ENCODE results near the gene PIWIL4. TPM values are rescaled to one million over a fixed set of nuclear protein-coding genes. Genes with fewer than 3 reads are reported as not detected.
"Not testable (repeated sequence)": the region's sequence is repeated elsewhere in the genome, so short reads cannot be mapped to it uniquely, and the experiment has no call there.

PIWIL4 gene
- total RNA-seq, 1 donor from 2014 or later: 7.7 TPM

- DNase-seq (ENCODE audit: low spot score in 2 of 2): no peak
- FAIRE-seq: no peak
These were observed 16.2 kb downstream of the PIWIL4 start for GRCh38 chr11:94583213-94583865.

GRCh38 chr11:94583866-94584500, 16.8 kb downstream of the PIWIL4 start:
- FAIRE-seq: no peak
- no peak for DNase-seq (ENCODE audit: low spot score in 2 of 2)

DNA sequence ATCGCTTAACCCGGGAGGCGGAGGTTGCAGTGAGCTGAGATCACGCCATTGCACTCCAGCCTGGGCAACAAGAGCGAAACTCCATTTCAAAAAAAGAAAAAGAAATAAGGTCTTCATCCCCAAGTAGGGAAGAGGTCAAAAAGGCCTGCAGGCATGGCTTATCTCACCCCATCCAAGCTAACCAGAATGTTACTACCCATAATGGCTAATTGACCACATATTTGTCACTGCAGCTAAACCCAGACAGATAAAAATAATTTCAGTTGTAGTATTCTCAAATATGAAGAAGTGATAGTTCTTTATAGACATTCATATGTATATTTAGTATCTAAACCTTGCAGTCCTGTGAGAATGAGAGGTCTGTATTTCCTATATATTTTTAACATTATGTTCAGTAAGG, 17.8 kb downstream of the PIWIL4 start:
- FAIRE-seq: no peak
- no peak for DNase-seq (ENCODE audit: low spot score in 2 of 2)

- no peak for DNase-seq (ENCODE audit: low spot score in 2 of 2)
- FAIRE-seq: no peak
These were observed 18.2 kb downstream of the PIWIL4 start for GRCh38 chr11:94585399-94585798.

GRCh38 chr11:94586546-94586945, 19.4 kb downstream of the PIWIL4 start:
- FAIRE-seq (no peak), DNase-seq (ENCODE audit: low spot score in 2 of 2) (no peak)

GRCh38 chr11:94586978-94587377, 19.8 kb downstream of the PIWIL4 start:
- DNase-seq (ENCODE audit: low spot score in 2 of 2) (no peak), FAIRE-seq (no peak)

- DNase-seq (ENCODE audit: low spot score in 2 of 2) (no peak), FAIRE-seq (no peak)
These were observed 21.3 kb downstream of the PIWIL4 start for GRCh38 chr11:94588366-94588942.

DNA sequence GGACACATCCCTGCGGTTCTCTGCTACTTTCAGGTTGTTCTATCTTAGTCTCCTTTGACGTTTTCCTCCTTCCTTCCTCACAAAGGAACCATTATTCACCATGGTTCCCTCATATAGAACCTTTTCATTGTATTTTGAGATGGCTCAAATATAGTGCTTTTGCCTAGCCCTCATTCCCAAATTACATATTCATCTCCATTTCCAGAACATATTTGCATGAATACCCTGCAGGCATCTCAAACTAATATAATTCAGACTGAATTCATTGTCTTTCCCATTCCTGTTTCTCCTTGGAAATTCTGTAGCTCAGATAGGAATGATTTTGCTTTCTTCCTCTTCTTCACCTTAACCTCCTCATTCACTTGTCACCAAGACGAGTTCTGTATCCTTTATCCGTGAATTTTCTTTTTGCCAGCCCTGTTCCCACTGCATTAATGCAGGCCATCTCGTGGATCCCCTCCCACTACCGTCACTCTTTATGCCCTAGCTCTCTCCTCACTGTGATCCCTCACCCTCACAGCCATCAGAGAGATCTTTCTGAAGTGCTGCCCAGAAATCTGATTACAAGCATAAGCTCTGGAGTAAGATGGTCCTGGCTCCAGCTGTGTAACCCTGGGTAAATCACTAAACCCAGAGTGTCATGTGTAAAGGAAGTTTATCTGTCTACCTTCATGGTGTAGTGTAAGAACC, 23.3 kb downstream of the PIWIL4 start:
- DNase-seq (ENCODE audit: low spot score in 2 of 2) (no peak), FAIRE-seq (no peak)

- FAIRE-seq: no peak
- DNase-seq (ENCODE audit: low spot score in 2 of 2): no peak
These were observed 25.9 kb downstream of the PIWIL4 start for GRCh38 chr11:94593030-94593429.

DNA sequence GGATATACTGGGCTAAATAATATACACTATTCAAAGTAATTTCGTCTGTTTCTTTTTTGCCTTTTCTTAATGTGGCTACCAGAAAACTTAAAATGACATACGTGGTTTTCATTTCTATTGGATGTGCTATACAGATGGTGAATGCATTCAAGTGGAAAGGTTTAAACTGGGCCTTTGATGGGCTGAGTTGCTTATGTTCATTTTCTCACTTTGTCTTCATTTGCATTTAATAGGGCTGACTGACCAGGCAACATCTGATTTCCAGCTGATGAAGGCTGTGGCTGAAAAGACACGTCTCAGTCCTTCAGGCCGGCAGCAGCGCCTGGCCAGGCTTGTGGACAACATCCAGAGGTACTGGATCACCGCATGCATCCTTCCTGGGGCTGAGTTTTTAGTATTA, 27.9 kb downstream of the PIWIL4 start:
- FAIRE-seq: no peak
- DNase-seq (ENCODE audit: low spot score in 2 of 2): no peak

GRCh38 chr11:94597896-94598295, 30.7 kb downstream of the PIWIL4 start:
- DNase-seq (ENCODE audit: low spot score in 2 of 2) (no peak), FAIRE-seq (no peak)

DNA sequence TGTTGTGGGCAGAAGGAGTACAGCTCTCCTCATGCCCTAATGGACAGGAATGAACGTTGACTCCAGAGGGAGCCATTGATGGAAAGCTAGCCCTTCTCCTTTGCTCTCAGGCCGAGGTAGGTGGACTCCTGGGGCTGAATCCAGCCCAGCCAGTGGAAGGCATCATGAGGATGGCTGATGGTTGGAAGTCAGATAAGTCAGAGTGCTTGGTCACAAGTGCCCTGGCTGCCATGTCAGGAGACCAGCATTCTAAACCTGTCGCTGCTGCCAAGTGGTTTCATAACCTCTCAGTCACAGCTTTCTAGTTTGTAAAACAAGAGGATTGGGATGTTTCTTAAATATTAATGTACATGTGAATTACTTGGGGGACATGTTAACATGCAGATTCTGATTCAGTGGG, 32.3 kb downstream of the PIWIL4 start:
- DNase-seq (ENCODE audit: low spot score in 2 of 2) (no peak), FAIRE-seq (no peak)

DNA sequence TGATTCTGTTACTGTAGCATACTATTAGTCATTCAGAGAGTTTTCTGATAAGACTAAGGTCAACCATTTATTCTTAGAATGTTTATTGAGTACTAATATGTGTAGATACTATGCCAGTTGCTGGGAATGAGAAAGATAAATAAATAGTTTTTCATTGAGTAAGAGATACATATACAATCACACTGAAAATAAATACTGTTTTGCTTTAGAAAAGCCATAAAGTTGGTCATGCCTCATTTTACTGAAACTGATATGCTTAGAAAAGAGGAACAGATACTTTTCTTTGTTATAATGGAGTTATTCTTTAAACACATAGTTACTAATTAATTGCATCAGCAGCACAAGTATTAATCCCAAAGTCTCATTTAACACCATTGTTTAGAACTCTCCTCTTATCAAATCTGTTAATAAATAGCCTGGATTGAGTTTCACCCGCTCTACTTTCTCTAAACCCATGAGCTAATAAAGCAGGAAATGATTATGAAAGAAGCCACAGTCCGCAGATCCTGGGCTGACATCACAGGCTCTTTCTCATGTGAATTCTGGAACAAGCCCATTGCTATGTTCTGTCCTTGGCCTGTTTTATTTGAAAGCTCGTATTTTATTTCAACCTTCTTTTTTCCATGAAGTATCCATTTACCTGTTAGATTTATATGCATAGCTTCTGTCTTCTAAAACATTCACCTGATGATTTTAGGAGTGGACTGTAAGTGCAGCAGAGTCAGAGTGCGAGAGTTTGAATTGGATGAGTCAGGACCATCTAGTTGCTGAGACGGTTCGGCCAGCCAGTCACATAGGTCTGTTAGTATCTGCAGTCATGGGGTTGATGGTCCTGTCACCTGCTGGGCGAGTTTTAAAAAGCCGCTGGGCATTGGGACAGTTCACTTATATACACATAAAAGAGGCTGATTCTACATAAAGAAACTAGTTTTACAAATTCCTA, 35.5 kb downstream of the PIWIL4 start:
- FAIRE-seq: no peak
- peak; percentile 33 to 54 for DNase-seq (ENCODE audit: low spot score in 2 of 2)

GRCh38 chr11:94603587-94603986, 36.4 kb downstream of the PIWIL4 start:
- FAIRE-seq (peak; percentile 47), DNase-seq (ENCODE audit: low spot score in 2 of 2) (no peak)

DNA sequence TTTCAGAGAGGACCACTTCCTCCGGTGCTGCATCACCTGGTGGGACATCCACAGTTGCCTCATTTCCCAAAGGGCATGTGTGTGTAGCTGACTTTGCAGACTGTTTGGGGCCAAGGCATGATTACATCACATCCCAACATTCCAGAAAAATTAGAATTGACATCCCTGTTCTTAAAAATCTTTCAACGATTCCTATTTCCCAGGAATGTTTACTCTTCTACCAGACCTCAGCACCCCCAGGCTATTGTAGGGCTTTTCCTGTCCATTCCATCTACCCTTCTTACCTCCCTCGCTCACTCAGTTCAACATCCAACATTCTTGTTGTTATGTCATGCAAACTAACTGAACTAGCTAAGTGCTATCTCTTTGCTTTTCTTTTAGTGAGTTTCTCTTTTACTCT, 37.3 kb downstream of the PIWIL4 start:
- DNase-seq (ENCODE audit: low spot score in 2 of 2): no peak
- FAIRE-seq: no peak

DNA sequence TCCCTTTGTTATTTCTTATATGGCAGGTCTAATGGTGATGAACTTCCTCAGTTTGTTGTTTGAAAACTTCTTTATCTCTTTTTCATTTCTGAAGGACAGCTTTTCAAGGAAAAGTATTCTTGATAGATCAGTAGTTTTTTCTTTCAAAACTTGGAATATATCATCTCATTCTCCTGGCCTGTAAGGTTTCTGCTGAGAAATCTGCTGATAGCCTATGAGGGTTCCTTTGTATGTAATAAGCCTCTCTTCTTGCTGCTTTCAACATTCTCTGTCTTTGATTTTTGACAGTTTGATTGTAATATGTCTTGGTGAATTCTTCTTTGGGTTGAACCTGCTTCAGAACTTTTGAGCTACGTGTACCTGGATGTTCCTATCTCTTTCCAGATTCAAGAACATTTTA, 46.0 kb downstream of the PIWIL4 start:
- no peak for DNase-seq (ENCODE audit: low spot score in 2 of 2)
- FAIRE-seq: no peak

GRCh38 chr11:94623120-94623735, 56.1 kb downstream of the PIWIL4 start:
- FAIRE-seq (no peak), DNase-seq (ENCODE audit: low spot score in 2 of 2) (peak; percentile 18 to 52)

DNA sequence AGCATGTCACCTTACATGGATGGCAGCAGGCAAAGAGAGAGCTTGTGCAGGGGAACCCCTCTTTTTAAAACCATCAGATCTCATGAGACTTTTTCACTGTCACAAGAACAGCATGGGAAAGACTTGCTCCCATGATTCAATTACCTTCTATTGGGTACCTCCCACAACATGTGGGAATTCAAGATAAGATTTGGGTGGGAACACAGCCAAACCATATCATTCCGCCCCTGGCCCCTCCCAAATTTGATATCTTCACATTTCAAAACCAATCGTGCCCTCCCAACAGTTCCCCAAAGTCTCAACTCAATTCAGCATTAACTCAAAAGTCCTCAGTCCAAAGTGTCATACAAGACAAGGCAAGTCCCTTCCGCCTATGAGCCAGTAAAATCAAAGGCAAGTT, 58.3 kb downstream of the PIWIL4 start:
- not testable (repeated sequence) for DNase-seq (ENCODE audit: low spot score in 2 of 2); FAIRE-seq

DNA sequence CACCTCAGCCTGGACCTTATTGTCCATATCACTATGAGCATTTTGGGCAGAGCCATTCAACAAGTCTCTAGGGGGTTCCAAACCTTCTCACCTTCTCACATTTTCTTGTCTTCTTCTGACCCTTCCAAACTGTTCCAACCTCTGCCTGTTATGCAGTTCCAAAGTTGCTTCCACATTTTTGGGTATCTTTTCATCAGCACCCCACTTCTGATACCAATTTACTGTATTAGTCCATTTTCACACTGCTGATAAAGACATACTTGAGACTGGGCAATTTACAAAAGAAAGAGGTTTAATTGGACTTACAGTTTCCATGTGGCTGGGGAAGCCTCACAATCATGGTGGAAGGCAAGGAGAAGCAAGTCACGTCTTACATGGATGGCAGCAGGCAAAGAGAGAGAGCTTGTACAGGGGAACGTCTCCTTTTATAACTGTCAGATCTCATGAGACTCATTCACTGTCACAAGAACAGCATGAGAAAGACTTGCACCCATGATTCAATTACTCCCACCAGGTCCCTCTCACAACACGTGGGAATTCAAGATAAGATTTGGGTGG, 59.9 kb downstream of the PIWIL4 start:
- DNase-seq (ENCODE audit: low spot score in 2 of 2); FAIRE-seq: not testable (repeated sequence)

GRCh38 chr11:94629741-94630140, 62.6 kb downstream of the PIWIL4 start:
- no peak for FAIRE-seq
- no peak for DNase-seq (ENCODE audit: low spot score in 2 of 2)

Measured in frontal cortex (tissue), 4 donors.